SK-N-SH treated with all-trans-retinoic acid at 6 μM for 48 hours (cell line): ENCODE data around the gene UBL3.

Experiments used
- BACH2 ChIP-seq: fragments of 250-450 bp; sonication (Bioruptor Pico); IDR thresholded peaks from 2 replicates; pipeline ENCODE4 v1.9.0; 2021; ENCODE audit warnings: mild to moderate bottlenecking, borderline replicate concordance
- CREB5 ChIP-seq: fragments of 250-450 bp; sonication (Bioruptor Pico); IDR thresholded peaks from 2 replicates; pipeline ENCODE4 v1.5.1; 2020; ENCODE audit warnings: low read depth, mild to moderate bottlenecking, moderate library complexity
- TSHZ2 ChIP-seq: fragments of 250-450 bp; sonication (Bioruptor Pico); IDR thresholded peaks from 2 replicates; pipeline ENCODE4 v1.5.0; 2020; ENCODE audit warnings: mild to moderate bottlenecking, moderate library complexity
- ZFP3 ChIP-seq: fragments of 250-450 bp; sonication (Bioruptor Pico); IDR thresholded peaks from 2 replicates; pipeline ENCODE4 v1.5.0; 2020; ENCODE audit warnings: mild to moderate bottlenecking, moderate library complexity
- ZFP30 ChIP-seq: fragments of 450-650 bp; formaldehyde crosslinking; IDR thresholded peaks from 2 replicates; pipeline ENCODE4 v1.5.0; 2022; ENCODE audit warnings: mild to moderate bottlenecking, moderate library complexity
- ZNF565 ChIP-seq: fragments of 450-650 bp; formaldehyde crosslinking; conservative IDR thresholded peaks from 2 replicates; pipeline ENCODE4 v1.5.0; 2020; ENCODE audit warnings: low read depth, mild to moderate bottlenecking, moderate library complexity
- ZNF70 ChIP-seq: fragments of 450-650 bp; formaldehyde crosslinking; IDR thresholded peaks from 2 replicates; pipeline ENCODE4 v1.5.0; 2020; ENCODE audit warnings: mild to moderate bottlenecking, moderate library complexity

GRCh38 chr13:29808264-29808663 lies 42.2 kb downstream of the UBL3 start:
- TF ChIP-seq TSHZ2 (CRISPR knock-in tag) = no peak
- no peak for TF ChIP-seq ZFP30 (CRISPR knock-in tag)
- TF ChIP-seq ZFP3 (CRISPR knock-in tag) = no peak
- no peak for TF ChIP-seq ZNF565 (CRISPR knock-in tag)
- no peak for TF ChIP-seq CREB5
- no peak for TF ChIP-seq ZNF70 (CRISPR knock-in tag)
- TF ChIP-seq BACH2 = no peak
